Colonic mucosa (tissue), 4 donors: ENCODE results near the gene HOXC9. TPM values are rescaled to one million over a fixed set of nuclear protein-coding genes. Genes with fewer than 3 reads are reported as not detected.

ENCODE experiments used
- DNase-seq: peaks from one replicate; pipeline ENCODE4 v3.0.0-alpha.2; 2020
- H3K27ac ChIP-seq: fragments of 200-600 bp; one replicate; pipeline ENCODE4 v1.8.0; 2021
- H3K27me3 ChIP-seq: fragments of 200-600 bp; one replicate; pipeline ENCODE4 v1.8.0; 2021
- H3K36me3 ChIP-seq: fragments of 200-600 bp; one replicate; pipeline ENCODE4 v1.8.0; 2021
- H3K4me1 ChIP-seq: fragments of 200-600 bp; one replicate; pipeline ENCODE4 v1.8.0; 2021; ENCODE audit warnings: mild to moderate bottlenecking
- H3K4me3 ChIP-seq: fragments of 200-600 bp; one replicate; pipeline ENCODE4 v1.8.0; 2021
- H3K9ac ChIP-seq, 2 donors: one replicate each; pipeline ENCODE4 v1.7.0; 2013; ENCODE audit warnings: control low read depth in 2 of 2, low read depth in 2 of 2, low read length in 2 of 2
- H3K9me3 ChIP-seq: fragments of 200-600 bp; one replicate; pipeline ENCODE4 v1.8.0; 2021
- intact Hi-C: fragments of 100-400 bp; cut with DNase I; formaldehyde crosslinking; loops from one replicate; pipeline ENCODE4 v1.14.1; 2022
- total RNA-seq, 2 donors: library from RNA; stranded (reverse); fragmentation: NEBNext Ultra II Directional in 1 of 2; extraction: Animal tissue kit (Norgen Biotek cat#: 25700) in 1 of 2; gene quantifications; one replicate each; pipeline ENCODE4 v1.2.1, GENCODE V29; 2021
- TF ChIP-seq, protein P1 (sequence below): fragments of 200-600 bp; IDR thresholded peaks from one replicate; pipeline ENCODE4 v1.8.0; 2022; ENCODE audit warnings: antibody characterized with exemption, mild to moderate bottlenecking
- donor health status: healthy.
- donor health status: DM: no; HTN: no; CAD: no.
- donor health status: DM: no; HTN: no; CAD: no.

The HOXC9 gene
- total RNA-seq, 2 donors from 2014 or later, result not detected

DNA sequence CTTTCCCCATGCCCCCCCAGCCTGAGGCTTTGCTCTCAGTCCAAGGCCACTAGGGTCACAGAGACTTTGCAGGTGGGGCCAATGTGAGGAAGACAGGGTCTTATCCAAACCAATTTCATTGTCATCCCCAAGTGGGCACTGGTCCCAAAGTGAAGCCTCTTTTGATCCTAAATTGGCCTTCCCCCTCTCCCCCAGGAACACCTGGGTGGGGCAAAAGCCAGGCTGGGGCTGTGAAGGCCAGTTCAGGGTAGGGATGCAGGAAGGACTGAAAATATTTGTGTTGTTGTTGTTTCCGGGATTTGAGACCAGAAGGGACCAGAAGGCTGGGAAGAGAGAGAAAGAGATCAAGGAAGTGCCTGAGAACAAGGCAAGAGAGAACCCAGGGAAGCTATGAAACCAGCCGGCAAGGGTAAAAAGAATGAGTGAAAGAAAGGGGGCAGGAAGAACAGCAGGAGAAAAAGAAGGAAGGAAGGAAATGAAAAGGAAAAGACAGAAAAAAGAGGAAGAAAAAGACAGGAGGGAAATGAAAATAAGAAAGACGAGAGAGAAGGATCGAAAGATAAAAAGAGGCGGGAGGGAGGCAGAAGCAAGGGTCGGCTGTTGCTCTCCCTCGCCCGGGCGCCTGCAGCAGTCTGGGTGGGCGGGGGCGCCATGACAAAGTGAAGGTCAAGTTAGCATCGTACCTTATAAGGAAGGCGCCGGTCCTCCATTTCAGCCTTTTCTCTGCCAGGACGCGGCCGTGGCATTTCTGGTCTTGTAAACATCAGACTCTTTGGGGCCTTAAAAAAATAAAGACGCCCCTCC lies 34.5 kb upstream of the HOXC9 start:
- H3K27ac ChIP-seq, result no peak overlapping the region
- TF ChIP-seq, protein P1, sequence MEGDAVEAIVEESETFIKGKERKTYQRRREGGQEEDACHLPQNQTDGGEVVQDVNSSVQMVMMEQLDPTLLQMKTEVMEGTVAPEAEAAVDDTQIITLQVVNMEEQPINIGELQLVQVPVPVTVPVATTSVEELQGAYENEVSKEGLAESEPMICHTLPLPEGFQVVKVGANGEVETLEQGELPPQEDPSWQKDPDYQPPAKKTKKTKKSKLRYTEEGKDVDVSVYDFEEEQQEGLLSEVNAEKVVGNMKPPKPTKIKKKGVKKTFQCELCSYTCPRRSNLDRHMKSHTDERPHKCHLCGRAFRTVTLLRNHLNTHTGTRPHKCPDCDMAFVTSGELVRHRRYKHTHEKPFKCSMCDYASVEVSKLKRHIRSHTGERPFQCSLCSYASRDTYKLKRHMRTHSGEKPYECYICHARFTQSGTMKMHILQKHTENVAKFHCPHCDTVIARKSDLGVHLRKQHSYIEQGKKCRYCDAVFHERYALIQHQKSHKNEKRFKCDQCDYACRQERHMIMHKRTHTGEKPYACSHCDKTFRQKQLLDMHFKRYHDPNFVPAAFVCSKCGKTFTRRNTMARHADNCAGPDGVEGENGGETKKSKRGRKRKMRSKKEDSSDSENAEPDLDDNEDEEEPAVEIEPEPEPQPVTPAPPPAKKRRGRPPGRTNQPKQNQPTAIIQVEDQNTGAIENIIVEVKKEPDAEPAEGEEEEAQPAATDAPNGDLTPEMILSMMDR, result no peak

DNA sequence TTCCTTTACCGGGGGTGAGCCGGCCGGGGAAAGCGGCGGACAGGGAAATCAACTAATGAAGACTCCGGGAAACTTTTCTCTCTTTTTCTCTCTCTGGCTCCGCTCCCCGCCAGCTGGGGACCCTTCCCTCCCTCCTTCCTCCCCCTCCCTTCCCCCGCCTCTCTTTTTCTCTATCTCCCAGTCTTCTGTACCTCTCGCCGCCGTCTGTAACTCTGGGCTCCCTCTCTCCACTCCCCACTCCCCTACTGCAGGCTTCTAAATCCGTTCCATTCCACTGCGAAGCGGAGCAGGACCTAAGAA lies 33.9 kb upstream of the HOXC9 start:
- Histone ChIP-seq H3K36me3 (no peaks in the 10 kb centered on the region), H3K9ac (peak overlapping the region in 1 of 2 donors; percentile 17), H3K4me1 (no peaks in the 10 kb centered on the region), H3K27me3 (peaks cover 100% of the 10 kb centered on the region), H3K4me3 (no peak overlapping the region), H3K27ac (no peak overlapping the region), H3K9me3 (no peaks in the 10 kb centered on the region)
- no peak for DNase-seq
- TF ChIP-seq, protein P1, result no peak
- intact Hi-C loops, result no loop called here

More for the DNA sequence above, 34.5 kb upstream of the HOXC9 start:
- Histone ChIP-seq H3K4me3 (no peak overlapping the region), H3K36me3 (no peaks in the 10 kb centered on the region), H3K9me3 (no peaks in the 10 kb centered on the region), H3K27me3 (peaks cover 100% of the 10 kb centered on the region), H3K9ac (peak overlapping the region in 1 of 2 donors; percentile 17), H3K4me1 (no peaks in the 10 kb centered on the region)
- intact Hi-C loops, result no loop called here
- no peak for DNase-seq

- H3K9ac ChIP-seq, result peak overlapping the region in 1 of 2 donors; percentile 17
- H3K36me3 ChIP-seq, result no peaks in the 10 kb centered on the region
- no peak for DNase-seq
- no peak overlapping the region for H3K4me3 ChIP-seq
- H3K4me1 ChIP-seq, result no peaks in the 10 kb centered on the region
- H3K9me3 ChIP-seq, result no peaks in the 10 kb centered on the region
- H3K27ac ChIP-seq, result no peak overlapping the region
- intact Hi-C loops, result no loop called here
- H3K27me3 ChIP-seq, result peaks cover 100% of the 10 kb centered on the region
- TF ChIP-seq, protein P1, result no peak
These were observed 33.4 kb upstream of the HOXC9 start for GRCh38 chr12:53966385-53967133.

DNA sequence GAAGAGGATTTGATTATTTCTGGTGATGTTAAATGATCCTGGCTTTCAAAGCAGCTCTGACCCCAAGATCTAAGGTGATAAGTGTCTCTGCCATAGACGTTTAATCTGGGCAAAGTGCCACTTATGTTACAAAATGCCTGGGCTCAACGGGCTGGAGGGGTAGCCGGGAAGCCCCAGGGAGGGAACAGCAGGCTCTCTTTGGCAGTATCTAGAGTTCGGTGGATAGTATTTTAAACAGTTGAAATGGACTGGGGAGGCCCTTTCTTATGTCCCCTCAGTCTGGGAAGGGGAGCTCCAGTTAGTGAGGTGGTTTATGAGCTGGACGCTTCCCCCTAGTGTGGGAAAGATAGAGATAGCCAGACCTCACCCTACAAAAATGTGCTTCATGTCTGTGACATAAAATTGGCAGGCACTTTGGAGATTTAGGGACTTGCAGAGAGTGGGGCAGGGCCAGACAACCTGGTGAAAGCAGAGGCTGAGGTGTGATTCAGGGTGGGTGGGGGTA lies 32.5 kb upstream of the HOXC9 start:
- H3K27me3 ChIP-seq, result peaks cover 100% of the 10 kb centered on the region
- H3K4me3 ChIP-seq, result no peak overlapping the region
- H3K9ac ChIP-seq, result no peak overlapping the region
- no peak for DNase-seq
- no peaks in the 10 kb centered on the region for H3K4me1 ChIP-seq
- no peak overlapping the region for H3K27ac ChIP-seq
- H3K36me3 ChIP-seq, result no peaks in the 10 kb centered on the region
- TF ChIP-seq, protein P1, result no peak
- intact Hi-C loops, result no loop called here
- no peaks in the 10 kb centered on the region for H3K9me3 ChIP-seq

- Histone ChIP-seq H3K4me1 (no peaks in the 10 kb centered on the region), H3K27me3 (peaks cover 100% of the 10 kb centered on the region), H3K36me3 (no peaks in the 10 kb centered on the region), H3K27ac (no peak overlapping the region), H3K9me3 (no peaks in the 10 kb centered on the region), H3K9ac (no peak overlapping the region), H3K4me3 (no peak overlapping the region)
- TF ChIP-seq, protein P1, result no peak
- DNase-seq, result no peak
- intact Hi-C loops, result no loop called here
These were observed 31.5 kb upstream of the HOXC9 start for GRCh38 chr12:53968214-53969127.
